VCaP (cell line): ENCODE data around the gene TTYH1.

Experiments
- H3K27ac ChIP-seq: fragments of 450-650 bp; 2 replicates; pipeline ENCODE4 v1.5.1; 2017
- CTCF ChIP-seq: fragments of 450-650 bp; conservative IDR thresholded peaks from 2 replicates; pipeline ENCODE4 v1.5.1; 2017; ENCODE audit warnings: mild to moderate bottlenecking, moderate library complexity

The TTYH1 gene

GRCh38 chr19:54415901-54416673 lies 823 bp downstream of the TTYH1 start:
- H3K27ac ChIP-seq = no peak overlapping the region
- TF ChIP-seq CTCF = no peak

- no peak for TF ChIP-seq CTCF
- H3K27ac ChIP-seq = no peak overlapping the region
These were observed 1.6 kb downstream of the TTYH1 start for GRCh38 chr19:54416695-54417491.

- TF ChIP-seq CTCF = no peak
- no peak overlapping the region for H3K27ac ChIP-seq
These were observed 3.0 kb downstream of the TTYH1 start for GRCh38 chr19:54418030-54418929.

GRCh38 chr19:54418930-54419800 lies 3.9 kb downstream of the TTYH1 start:
- no peak for TF ChIP-seq CTCF
- no peak overlapping the region for H3K27ac ChIP-seq

GRCh38 chr19:54420068-54420382 lies 4.8 kb downstream of the TTYH1 start:
- no peak for TF ChIP-seq CTCF
- H3K27ac ChIP-seq = no peak overlapping the region

- TF ChIP-seq CTCF = no peak
- no peak overlapping the region for H3K27ac ChIP-seq
These were observed 5.3 kb downstream of the TTYH1 start for GRCh38 chr19:54420383-54421168.
